Measurements from ENCODE around the gene KIT.

Gene KIT

DNA sequence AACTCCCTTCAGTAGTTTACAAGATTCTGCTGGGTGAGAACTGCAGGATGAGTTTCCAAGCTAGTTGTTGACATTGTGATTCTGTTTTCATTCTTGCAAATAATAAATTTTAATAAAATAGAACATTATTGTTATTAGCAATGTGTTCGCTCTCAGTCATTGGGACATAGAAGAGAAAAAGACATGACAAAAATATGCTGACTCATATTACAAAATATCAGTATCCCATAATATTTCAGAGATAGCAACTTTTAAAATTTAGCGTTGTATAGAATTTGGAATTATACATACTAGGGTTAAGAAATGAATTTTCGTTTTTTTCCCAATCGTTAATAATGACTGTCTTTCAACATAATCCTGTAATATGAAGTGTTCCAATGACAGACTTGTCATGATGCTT is 45.4 kb downstream of the KIT start:
- DNase-seq (ENCODE audit: low spot score): no peak

DNA sequence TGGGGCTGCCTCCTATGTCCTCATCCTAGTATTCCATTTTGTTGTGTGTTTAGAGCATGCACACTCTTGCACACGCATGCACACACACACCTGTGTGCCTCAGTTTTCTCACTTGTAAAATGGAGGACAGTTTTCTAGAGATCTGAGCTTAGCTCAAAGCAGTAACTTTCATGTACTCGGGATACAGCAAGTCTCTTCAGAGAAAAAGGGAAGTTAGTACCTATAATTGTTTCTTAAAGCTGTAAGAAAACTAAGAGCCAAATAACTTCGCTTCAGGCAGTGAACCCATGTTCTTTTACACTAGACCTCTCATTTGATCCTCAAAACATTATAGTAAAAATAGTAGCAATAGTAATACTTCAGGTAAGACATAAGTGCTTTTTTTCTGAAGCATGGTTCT is 49.6 kb downstream of the KIT start:
- DNase-seq (ENCODE audit: low spot score): no peak

DNA sequence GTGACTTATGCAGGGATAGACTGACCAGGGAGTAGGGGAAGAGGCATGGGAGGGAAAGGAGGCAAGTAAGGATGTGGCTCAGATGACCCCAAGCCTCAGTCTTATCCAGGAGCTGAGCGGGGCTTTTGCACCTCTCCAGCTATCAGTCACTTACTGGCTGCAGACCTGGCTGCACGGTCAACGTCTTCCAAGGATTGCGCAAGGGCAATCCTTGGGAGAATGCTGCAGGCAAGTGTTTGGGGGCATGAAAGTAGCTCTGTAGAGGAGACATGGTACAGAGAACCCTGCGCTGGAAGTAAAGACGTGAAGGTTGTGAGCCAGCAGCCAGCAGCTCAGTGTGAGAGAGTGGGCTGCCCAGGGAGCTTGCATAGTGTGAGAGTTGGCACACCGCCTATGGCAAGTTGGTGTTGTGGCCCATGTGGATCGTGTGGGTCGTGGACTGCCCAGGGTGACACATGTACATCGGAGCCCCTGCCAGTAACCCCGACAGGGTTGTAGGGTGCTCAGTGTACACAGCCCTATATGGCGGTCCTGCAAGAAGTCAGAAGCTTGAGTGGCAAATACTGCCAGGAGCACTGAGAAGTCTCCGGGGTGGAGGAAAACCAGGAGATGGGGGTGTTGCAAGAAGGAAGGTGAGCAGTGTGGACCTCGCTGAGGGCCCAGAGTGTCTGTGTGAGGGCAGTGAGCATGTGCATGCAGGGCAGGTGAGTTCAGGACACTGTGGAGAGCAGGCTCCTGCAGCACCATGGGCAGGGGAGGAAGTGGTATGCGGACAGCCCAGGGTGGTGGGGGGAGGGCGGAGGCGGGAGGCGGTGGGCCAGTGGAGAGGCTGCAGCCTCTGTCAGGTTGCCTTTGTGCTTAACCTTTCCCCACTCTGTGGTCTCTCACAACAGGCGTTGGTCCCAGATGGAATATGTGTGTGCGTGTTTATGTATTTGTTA is 50.9 kb downstream of the KIT start:
- no peak for DNase-seq (ENCODE audit: low spot score)

DNA sequence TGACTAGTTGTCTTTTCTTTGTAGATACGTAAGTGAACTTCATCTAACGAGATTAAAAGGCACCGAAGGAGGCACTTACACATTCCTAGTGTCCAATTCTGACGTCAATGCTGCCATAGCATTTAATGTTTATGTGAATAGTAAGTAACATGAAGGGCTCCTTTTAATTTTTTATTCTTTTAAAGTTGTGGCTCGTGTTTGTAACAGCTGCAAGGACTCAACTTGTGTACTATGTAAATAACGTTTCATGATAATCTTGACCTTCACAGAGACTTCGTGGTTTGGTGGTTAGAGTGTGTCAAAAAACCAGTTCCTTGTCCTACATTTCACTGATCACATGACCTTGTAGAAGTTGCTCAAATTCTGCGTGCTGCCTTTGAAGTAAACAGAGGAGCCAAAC is 51.6 kb downstream of the KIT start:
- no peak for DNase-seq (ENCODE audit: low spot score)

DNA sequence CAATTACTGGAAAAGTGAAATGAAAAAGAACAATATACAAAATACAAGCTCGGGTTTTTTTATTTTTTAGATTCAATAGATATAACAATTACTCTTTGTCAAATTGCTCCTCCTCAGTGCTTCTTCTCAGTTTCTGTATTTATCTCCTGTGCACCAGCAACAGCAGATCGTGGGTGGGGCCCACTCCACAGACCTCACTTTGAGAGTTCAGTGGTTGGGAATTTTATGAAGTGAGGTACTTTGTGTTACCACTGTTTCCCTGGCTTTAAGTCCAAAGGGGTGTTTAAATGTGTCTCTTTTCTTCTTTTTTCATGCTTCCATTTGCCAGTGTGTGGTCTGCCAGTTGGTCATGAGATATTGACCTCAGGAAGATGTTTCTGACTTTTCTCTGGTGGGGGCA is 54.4 kb downstream of the KIT start:
- no peak for DNase-seq (ENCODE audit: low spot score)

DNA sequence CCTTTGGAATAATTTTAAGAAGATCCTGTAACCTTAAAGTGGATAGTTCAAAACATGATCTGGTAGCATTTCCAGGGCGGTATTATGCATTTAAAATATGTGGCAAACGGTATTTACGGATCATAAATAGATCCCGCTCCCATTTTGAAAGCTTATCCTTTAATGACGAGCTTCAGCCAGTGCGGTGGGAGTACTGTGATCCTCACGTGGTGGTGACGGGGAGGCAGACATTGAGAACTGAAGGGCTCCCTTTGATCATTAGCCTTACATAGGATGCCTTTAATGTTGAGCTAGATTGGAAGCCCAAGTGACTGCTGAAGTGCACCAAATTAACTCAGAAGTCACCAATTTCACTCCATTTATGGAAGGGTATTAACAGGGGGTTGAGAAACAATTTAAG is 56.9 kb downstream of the KIT start:
- no peak for DNase-seq (ENCODE audit: low spot score)

DNA sequence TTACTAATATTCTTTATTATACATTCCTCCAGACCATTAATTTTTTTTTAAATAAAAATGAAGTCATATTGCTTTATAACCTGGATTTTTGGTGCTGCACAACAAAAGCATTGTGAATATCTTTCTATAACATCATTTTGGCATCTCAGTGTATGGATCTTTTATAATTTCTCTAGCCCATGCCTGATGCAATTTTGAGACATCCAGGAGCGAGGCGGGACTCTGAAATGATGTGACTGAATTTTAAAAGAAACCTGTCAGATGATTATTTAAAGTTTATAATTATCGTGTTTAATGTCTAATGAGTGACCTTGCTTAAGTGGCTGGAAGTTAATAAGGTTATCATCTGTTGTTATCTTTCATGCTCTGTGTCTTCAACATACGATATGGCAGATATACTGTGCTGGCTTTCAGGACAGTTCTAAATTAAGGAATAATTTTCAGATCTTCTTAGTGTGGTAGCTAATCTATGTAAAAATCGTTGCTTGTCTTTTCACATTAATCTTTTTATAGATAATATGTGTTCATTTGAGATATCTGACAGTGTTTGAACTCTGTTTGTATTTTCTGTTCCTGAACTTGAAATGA is 58.8 kb downstream of the KIT start:
- no peak for DNase-seq (ENCODE audit: low spot score)

DNA sequence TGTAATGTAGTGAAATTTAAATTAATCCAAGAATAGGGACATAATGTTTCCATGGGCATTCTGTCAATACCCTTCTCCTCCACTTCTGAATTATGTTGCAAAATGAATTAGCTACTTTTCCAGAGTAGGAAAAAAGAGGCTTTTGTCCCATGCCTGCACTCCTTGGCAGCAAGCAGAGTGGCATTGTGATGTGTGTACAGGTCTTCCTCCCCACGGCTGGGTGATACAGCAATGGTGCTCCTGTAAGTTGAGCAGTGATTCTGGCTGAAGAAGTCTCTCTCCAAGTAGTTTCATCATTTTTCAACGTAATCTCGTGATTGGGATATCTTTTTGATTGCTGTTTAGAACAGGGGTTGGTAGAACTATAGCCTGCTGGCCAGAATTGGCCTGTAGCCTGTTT is 59.9 kb downstream of the KIT start:
- peak; percentile 62 for DNase-seq (ENCODE audit: low spot score)

DNA sequence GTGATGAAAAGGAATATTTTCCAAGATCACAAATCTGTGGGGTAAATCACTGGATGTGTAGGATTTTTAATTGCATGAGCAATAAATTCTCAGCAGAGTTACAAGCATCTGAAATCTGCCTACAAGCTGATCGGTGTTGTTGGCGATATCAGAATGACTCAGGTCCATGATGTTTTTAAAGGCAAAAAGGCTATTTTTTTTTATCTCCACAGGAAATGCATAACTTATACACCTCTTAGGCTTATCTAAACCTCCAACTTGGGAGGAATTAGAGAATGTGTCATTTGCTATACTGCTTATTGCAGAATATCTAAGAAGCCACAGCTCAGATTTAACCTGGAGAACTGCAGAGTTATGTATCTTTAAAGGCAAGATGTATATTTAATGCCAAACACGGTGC is 61.6 kb downstream of the KIT start:
- DNase-seq (ENCODE audit: low spot score): no peak

DNA sequence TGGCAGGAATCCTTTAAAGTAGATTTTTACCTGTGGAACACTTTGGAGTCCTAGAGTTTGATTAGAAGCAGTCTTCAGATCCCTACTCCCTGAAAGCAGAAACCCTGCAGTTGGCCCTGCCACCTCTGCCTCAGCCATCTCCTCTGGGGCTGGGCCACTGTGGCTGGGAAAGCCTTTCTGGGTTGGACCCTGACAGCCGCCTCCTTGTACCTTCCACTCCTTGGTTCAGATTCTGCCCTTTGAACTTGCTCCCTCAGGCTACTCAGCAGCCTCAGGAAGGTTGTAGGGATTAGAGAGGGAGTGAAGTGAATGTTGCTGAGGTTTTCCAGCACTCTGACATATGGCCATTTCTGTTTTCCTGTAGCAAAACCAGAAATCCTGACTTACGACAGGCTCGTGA is 65.5 kb downstream of the KIT start:
- DNase-seq (ENCODE audit: low spot score): no peak

DNA sequence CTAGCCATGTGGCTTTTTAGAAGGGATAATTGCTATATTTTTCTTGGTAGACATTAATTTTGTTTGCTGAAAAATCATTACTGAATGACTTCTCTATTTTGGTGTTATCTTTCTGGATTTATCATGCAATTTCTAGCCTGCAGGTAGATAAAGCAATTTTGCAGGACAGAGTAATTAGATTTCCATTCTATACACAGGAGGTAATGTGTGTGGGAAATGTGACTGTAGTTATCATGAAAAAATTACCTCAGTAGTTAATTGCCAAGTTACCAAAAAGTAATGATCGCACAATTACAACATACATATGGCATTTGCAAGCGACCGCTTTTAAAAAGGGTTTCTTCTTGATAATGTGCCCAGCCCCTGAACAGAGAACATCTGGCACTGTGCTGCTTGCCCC is 66.1 kb downstream of the KIT start:
- DNase-seq (ENCODE audit: low spot score): no peak

DNA sequence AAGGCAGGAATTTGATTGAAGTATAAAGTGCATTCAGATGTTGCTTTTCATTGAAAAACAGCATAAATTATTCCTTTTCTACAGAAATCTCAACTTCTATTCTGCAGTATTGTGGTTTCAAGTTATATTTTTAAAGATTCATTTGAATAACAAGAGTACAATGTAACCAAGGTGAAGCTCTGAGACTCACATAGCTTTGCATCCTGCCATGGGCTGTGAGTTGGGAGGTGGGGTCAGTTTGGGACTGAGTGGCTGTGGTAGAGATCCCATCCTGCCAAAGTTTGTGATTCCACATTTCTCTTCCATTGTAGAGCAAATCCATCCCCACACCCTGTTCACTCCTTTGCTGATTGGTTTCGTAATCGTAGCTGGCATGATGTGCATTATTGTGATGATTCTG is 69.2 kb downstream of the KIT start:
- DNase-seq (ENCODE audit: low spot score): no peak

DNA sequence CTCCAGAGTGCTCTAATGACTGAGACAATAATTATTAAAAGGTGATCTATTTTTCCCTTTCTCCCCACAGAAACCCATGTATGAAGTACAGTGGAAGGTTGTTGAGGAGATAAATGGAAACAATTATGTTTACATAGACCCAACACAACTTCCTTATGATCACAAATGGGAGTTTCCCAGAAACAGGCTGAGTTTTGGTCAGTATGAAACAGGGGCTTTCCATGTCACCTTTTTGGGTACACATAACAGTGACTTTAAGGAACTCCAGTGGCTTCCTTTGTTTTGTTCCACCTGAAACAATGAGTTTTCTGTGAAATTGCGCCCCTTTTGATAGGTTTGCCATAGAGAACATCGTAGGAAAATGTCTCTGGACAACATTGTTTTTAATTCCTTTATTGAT is 69.6 kb downstream of the KIT start:
- DNase-seq (ENCODE audit: low spot score): no peak

DNA sequence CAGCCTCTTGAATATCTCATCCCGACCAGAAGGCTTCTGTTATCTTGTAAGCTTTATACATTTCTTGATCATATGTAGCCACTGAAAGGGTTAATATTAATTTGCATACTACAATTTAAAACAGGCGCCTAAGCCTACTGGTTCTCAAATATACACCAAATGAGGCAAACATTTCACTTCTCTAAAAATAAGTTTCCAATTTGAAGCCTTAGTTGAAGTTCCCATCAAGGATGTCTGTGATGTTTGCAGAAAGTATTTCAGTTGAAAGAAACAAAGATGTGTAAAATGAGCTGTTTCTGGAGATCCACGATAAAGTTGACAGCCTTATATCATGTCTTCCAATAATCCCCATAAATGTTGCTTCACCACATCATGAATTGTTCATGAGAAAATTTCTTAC is 70.6 kb downstream of the KIT start:
- no peak for DNase-seq (ENCODE audit: low spot score)

DNA sequence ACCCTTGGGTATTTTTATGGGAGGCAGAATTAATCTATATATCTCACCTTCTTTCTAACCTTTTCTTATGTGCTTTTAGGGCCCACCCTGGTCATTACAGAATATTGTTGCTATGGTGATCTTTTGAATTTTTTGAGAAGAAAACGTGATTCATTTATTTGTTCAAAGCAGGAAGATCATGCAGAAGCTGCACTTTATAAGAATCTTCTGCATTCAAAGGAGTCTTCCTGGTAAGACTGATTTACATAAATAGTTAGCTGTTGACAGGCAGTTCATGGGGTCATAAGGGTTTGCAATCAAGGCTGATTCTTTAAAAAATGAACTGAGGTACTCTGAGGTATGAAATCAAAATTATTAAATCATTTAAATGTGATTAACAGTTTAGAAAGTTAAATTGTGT is 71.5 kb downstream of the KIT start:
- no peak for DNase-seq (ENCODE audit: low spot score)

DNA sequence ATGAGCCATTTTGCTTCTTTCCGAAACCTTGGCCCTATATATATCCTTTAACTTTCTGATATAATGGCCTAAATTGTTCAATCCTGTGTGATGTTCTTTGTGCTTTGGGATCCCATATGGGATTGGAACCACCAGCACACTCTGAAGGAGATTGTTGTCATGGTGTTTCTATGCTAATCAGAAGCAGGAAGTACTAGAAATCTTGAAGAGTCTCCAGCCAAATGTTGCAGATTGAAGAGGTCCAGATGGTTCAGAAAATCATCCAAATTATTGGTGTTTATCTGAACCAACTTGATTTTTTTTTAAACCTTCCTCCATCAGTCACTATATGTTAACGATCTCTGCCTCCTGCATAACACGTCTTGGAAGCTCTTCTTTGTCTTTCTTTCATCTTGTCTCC is 72.8 kb downstream of the KIT start:
- no peak for DNase-seq (ENCODE audit: low spot score)

DNA sequence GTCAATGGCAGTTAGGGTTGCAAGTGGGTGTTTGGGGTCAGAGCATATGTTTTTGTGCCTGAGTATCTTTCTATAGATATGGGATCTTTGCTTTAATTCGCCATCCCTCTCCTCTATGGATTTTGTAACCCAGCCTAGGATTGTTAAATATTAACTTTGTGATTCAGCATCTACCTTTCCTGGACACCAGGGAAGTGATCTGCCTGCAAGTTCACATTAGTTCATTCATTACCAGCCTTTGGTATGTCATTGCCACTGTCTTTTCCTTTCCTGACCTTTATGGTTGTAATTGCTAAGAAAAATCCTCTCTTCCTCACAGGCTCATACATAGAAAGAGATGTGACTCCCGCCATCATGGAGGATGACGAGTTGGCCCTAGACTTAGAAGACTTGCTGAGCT is 73.8 kb downstream of the KIT start:
- DNase-seq (ENCODE audit: low spot score): no peak

DNA sequence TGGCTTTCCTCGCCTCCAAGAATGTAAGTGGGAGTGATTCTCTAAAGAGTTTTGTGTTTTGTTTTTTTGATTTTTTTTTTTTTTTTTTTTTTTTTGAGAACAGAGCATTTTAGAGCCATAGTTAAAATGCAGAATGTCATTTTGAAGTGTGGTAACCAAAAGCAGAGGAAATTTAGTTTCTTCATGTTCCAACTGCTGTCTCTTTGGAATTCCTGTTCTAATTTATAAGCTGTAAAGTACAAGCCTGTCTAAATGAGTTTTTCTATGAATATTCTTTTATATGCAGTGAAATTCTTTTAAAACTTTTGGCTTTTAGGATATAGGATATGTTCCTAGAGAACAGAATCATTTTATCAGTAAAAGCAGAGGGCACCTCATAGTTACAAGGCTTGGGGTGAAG is 74.2 kb downstream of the KIT start:
- no peak for DNase-seq (ENCODE audit: low spot score)

DNA sequence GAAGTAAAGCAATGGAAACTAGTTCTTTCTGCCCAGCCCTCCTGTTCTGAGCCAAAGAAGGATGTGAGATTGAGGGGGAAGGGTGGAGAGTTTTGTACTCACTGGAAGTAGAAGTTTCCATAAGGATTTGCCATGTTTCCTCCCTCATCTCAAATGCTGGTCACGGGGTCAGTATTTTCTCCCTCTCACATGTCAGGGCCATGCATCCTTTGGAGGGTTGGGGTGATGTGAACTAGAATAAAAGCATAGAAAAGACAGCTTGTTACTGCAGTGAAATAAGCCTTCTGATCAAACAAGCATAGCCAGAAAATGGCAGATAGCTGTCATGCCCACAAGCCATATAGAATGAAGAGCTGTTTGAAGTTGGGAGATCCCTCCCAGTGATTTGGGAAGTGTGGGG is 79.7 kb downstream of the KIT start:
- no peak for DNase-seq (ENCODE audit: low spot score)

DNA sequence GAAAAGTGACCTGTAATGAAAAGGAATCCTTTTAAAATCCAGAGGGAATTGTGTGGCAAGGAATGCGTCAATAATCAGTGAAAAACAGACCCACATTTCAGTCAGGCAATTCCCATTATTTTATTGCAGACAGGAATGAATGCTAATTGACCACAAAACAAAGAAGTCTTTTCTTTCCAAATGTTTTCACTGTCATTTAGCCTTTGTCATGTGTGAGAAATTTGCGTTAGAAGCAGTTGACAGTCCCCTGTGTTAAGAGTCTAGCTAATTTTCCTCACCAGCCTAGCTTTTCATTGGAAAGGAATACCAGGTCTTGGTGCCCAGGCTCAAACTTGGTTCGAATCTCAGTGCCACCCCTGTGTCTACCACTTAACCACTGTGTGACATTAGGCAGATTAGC is 83.4 kb downstream of the KIT start:
- peak; percentile 74 for DNase-seq (ENCODE audit: low spot score)

DNA sequence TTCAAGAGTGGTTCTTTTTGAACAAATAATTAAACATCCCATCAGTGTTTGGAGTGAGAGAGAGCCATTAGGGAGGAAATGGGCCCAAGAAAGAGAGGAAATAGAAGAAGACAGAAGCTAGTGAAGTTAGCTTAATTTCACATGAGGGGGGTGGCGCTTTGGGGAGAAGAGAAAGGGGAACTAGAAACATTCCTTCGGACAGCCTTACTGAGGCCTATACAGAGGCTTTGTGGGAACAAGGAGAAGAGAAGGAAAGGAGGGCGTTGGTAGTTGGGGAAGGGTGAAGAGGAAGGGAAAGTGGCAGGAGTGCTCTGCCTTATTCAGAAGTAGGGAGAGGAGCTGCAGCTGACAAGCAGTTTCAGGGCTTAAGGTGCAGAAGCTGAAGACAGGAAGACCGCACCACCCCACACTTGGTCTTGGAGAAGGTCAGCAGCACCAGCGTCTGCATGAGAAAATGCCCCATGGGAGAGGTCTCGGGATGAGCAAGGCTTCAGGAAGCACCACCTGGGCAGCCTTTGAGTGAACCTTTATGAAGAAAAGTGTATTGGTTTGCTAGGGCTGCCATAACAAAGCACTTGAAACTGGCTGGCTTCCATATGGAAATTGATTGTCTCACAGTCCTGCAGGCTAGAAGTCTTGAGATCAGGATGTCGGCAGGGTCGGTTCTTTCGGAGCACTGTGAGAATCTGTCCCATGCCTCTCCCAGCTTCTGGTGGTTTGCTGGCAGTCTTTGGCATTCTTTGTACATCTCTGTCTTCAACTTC is 85.1 kb downstream of the KIT start:
- DNase-seq (ENCODE audit: low spot score): peak; percentile 36

DNA sequence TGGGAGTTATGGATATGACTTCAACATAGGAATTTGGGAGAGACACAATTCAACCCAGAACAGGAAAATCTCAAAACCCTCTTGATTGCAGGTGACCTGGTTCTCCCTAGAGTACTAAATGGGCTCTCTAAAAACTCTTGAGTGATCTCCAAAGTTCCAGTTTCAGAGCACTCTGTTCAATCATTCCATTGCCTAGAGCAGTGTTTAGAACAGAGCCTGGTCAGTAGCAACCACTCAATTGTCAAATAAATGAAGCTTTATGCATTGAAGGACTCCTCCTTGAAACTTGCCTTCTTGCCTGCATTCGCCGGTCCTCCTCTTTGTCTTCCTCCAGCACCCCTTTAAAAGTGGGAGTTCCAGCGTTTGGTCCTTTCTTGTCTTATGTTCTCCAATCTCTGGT is 85.8 kb downstream of the KIT start:
- no peak for DNase-seq (ENCODE audit: low spot score)

DNA sequence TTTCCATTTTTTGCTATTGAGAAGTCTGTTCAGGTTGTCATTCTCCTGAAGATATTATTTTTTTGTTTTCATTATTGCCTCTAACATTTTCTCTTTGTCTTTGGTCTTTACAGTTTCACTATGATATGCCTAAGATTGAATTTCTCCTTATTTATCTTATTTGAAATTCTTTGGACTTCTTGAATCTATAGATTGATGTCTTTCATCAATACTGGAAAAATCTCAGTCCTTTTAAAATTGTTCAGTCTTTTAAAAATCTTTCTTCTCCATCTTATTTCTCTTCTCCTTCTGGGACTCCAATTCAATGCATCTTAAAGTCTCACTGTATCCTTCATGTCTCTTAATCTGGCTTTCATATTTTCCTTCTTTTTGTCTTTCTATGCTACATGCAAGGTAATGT is 86.7 kb downstream of the KIT start:
- DNase-seq (ENCODE audit: low spot score): no peak

Data from globus pallidus (tissue), 1 donor.